WTC11 (cell line): ENCODE measurements around the gene SLC10A3. TPM values are rescaled to one million over a fixed set of nuclear protein-coding genes. Genes with fewer than 3 reads are reported as not detected.

ENCODE experiments used
- ATAC-seq: fragments of 200-7000 bp; cut with Tn5 transposase; 2 replicates; pipeline ENCODE4 v1.10.0; 2021; ENCODE audit warnings: mild to moderate bottlenecking, moderate library complexity
- CTCF ChIA-PET: fragments of 300-600 bp; sonication (Branson Sonifier 250); formaldehyde crosslinking; loops from one replicate; lab custom pipeline; 2021; ENCODE audit warnings: antibody characterized with exemption; lab: Charles Lee
- POLR2A ChIA-PET: fragments of 350-600 bp; sonication (Branson Sonifier 250); formaldehyde crosslinking; loops from one replicate; lab custom pipeline; 2021; ENCODE audit warnings: antibody characterized with exemption; lab: Charles Lee
- DNase-seq: peaks from one replicate; pipeline ENCODE4 v3.0.0; 2021; ENCODE audit warnings: low spot score
- H3K27ac Mint-ChIP-seq: 2 replicates; pipeline ENCODE4 v1.8.0; 2021; ENCODE audit warnings: mixed read lengths
- H3K27me3 Mint-ChIP-seq: 2 replicates; pipeline ENCODE4 v1.8.0; 2021; ENCODE audit warnings: low read depth, mild to moderate bottlenecking, moderate library complexity, mixed read lengths
- H3K36me3 Mint-ChIP-seq: 2 replicates; pipeline ENCODE4 v1.8.0; 2021; ENCODE audit warnings: mixed read lengths
- H3K4me1 Mint-ChIP-seq: 2 replicates; pipeline ENCODE4 v1.8.0; 2022; ENCODE audit warnings: mixed read lengths
- H3K4me3 Mint-ChIP-seq: 2 replicates; pipeline ENCODE4 v1.8.0; 2021; ENCODE audit warnings: mild to moderate bottlenecking, moderate library complexity, mixed read lengths
- H3K9me3 Mint-ChIP-seq: 2 replicates; pipeline ENCODE4 v1.8.0; 2021; ENCODE audit warnings: mixed read lengths
- ATF1 ChIP-seq: sonication (generic); formaldehyde crosslinking; IDR thresholded peaks from 2 replicates; pipeline ENCODE4 v1.8.1; 2023; ENCODE audit warnings: mild to moderate bottlenecking, moderate library complexity, missing genetic modification reagents
- ATF3 ChIP-seq: sonication (generic); formaldehyde crosslinking; conservative IDR thresholded peaks from 2 replicates; pipeline ENCODE4 v1.8.1; 2022; ENCODE audit warnings: mild to moderate bottlenecking, missing genetic modification reagents
- CBFB ChIP-seq: sonication (generic); formaldehyde crosslinking; IDR thresholded peaks from 2 replicates; pipeline ENCODE4 v1.8.1; 2022; ENCODE audit warnings: mild to moderate bottlenecking, low read depth, missing genetic modification reagents
- CDX4 ChIP-seq: fragments of 250-450 bp; sonication (Bioruptor Pico); IDR thresholded peaks from 2 replicates; pipeline ENCODE4 v1.9.0; 2021; ENCODE audit warnings: moderate library complexity, mild to moderate bottlenecking, inconsistent platforms, borderline replicate concordance
- CREB1 ChIP-seq: sonication (generic); formaldehyde crosslinking; IDR thresholded peaks from 2 replicates; pipeline ENCODE4 v1.8.0; 2023; ENCODE audit warnings: mild to moderate bottlenecking, missing genetic modification reagents
- E2F4 ChIP-seq: sonication (generic); formaldehyde crosslinking; IDR thresholded peaks from 2 replicates; pipeline ENCODE4 v1.8.1; 2022; ENCODE audit warnings: low read depth, mild to moderate bottlenecking, moderate library complexity, missing genetic modification reagents, borderline replicate concordance
- E2F5 ChIP-seq: sonication (generic); formaldehyde crosslinking; IDR thresholded peaks from 2 replicates; pipeline ENCODE4 v1.8.1; 2022; ENCODE audit warnings: mild to moderate bottlenecking, moderate library complexity, missing genetic modification reagents
- ETV6 ChIP-seq: sonication (generic); formaldehyde crosslinking; IDR thresholded peaks from 2 replicates; pipeline ENCODE4 v1.8.1; 2022; ENCODE audit warnings: mild to moderate bottlenecking, missing genetic modification reagents
- GRHL2 ChIP-seq: fragments of 250-450 bp; sonication (Bioruptor Pico); IDR thresholded peaks from 2 replicates; pipeline ENCODE4 v1.8.0; 2022; ENCODE audit warnings: mild to moderate bottlenecking, moderate library complexity; ENCODE audit not compliant: insufficient replicate concordance, severe bottlenecking
- JAZF1 ChIP-seq: fragments of 250-450 bp; sonication (Bioruptor Pico); IDR thresholded peaks from 2 replicates; pipeline ENCODE4 v1.9.0; 2021; ENCODE audit warnings: moderate library complexity, mild to moderate bottlenecking, inconsistent platforms
- MLX ChIP-seq: sonication (generic); formaldehyde crosslinking; IDR thresholded peaks from 2 replicates; pipeline ENCODE4 v1.8.1; 2023; ENCODE audit warnings: mild to moderate bottlenecking, missing genetic modification reagents, moderate library complexity
- MYBL2 ChIP-seq: sonication (generic); formaldehyde crosslinking; IDR thresholded peaks from 2 replicates; pipeline ENCODE4 v1.8.1; 2023; ENCODE audit warnings: mild to moderate bottlenecking, moderate library complexity, missing genetic modification reagents
- SP1 ChIP-seq: sonication (generic); formaldehyde crosslinking; conservative IDR thresholded peaks from 2 replicates; pipeline ENCODE4 v1.8.1; 2022; ENCODE audit warnings: missing genetic modification reagents
- STAT6 ChIP-seq: sonication (generic); formaldehyde crosslinking; conservative IDR thresholded peaks from 2 replicates; pipeline ENCODE4 v1.8.1; 2023; ENCODE audit warnings: mild to moderate bottlenecking, low read depth, missing genetic modification reagents, moderate library complexity
- TCF7 ChIP-seq: sonication (generic); formaldehyde crosslinking; IDR thresholded peaks from 2 replicates; pipeline ENCODE4 v1.8.0; 2022; ENCODE audit warnings: mild to moderate bottlenecking, low read depth, missing genetic modification reagents, moderate library complexity
- ZBTB43 ChIP-seq: sonication (generic); formaldehyde crosslinking; IDR thresholded peaks from 2 replicates; pipeline ENCODE4 v1.8.1; 2023; ENCODE audit warnings: mild to moderate bottlenecking, missing genetic modification reagents
- ZNF281 ChIP-seq: sonication (generic); formaldehyde crosslinking; IDR thresholded peaks from 2 replicates; pipeline ENCODE4 v1.8.0; 2023; ENCODE audit warnings: mild to moderate bottlenecking, missing genetic modification reagents
- total RNA-seq: library from RNA; stranded (reverse); gene quantifications from 3 replicates; pipeline ENCODE4 v1.2.3, GENCODE V29; 2021

The SLC10A3 gene
- total RNA-seq, 1 experiment from 2014 or later: 9.8 TPM

- TF ChIP-seq JAZF1 (CRISPR knock-in tag) (no peak), ATF3 (CRISPR knock-in tag) (no peak), CBFB (CRISPR knock-in tag) (no peak), MYBL2 (no peak), ETV6 (no peak), GRHL2 (no peak), CDX4 (CRISPR knock-in tag) (no peak), MLX (CRISPR knock-in tag) (no peak), CREB1 (no peak), E2F4 (no peak), E2F5 (no peak), ATF1 (CRISPR knock-in tag) (no peak), TCF7 (no peak), STAT6 (CRISPR knock-in tag) (no peak), SP1 (CRISPR knock-in tag) (no peak), ZBTB43 (CRISPR knock-in tag) (no peak), ZNF281 (CRISPR knock-in tag) (no peak)
- Mint-ChIP-seq H3K4me1 (no peaks in the 10 kb centered on the region), H3K27ac (no peak overlapping the region), H3K4me3 (no peak overlapping the region), H3K36me3 (0 out of 2 replicates have a peak, but pooled peaks cover 2% of the 10 kb centered on the region), H3K27me3 (no peaks in the 10 kb centered on the region), H3K9me3 (no peaks in the 10 kb centered on the region)
- ChIA-PET POLR2A (no interaction called here), CTCF (interaction anchor here (0.6 to 1.2 kb wide), 2 partner anchors 58 to 376 kb away, joined by 3 to 6 read pairs; no protein-coding TSS in a partner anchor)
- ATAC-seq (no peak), DNase-seq (no peak)
Observed at GRCh38 chrX:154469114-154469513, 21.3 kb downstream of the SLC10A3 start.
